ENCODE results near the gene GPATCH4. TPM values are rescaled to one million over a fixed set of nuclear protein-coding genes. Genes with fewer than 3 reads are reported as not detected.
A peak's percentile ranks its signal among the peaks of the same experiment; 100 is the strongest.

GPATCH4 gene
- total RNA-seq, 2 experiments from 2014 or later, result 35.3 to 36.3 TPM

GRCh38 chr1:156595016-156595415, 6.3 kb downstream of the GPATCH4 start:
- TF ChIP-seq CTCF (IDR thresholded peaks at IDR 0.05), result no peak
- no peak overlapping the region for H3K4me3 ChIP-seq (ENCODE audit: low read length)
- intact Hi-C loops (cut with DNase I, micrococcal nuclease), result no loop called here
- H3K9me3 ChIP-seq (ENCODE audit: control insufficient read depth in 1 of 2, insufficient read depth in 1 of 2, low read length in 2 of 2), result no peaks in the 10 kb centered on the region
- Mint-ChIP-seq H3K27me3 (no peaks in the 10 kb centered on the region), H3K27ac (peak overlapping the region; percentile 15), H3K9me3 (no peaks in the 10 kb centered on the region), H3K4me1 (ENCODE audit: low read depth) (peaks cover 34% of the 10 kb centered on the region), H3K36me3 (ENCODE audit: low read depth) (peaks cover 66% of the 10 kb centered on the region), H3K4me3 (peak overlapping the region; percentile 12)
- H3K4me1 ChIP-seq (ENCODE audit: insufficient read depth, low read length), result peaks cover 29% of the 10 kb centered on the region
- ChIA-PET CTCF (no interaction called here), POLR2A (interaction anchor here (2.0 kb wide), 1 partner anchor 13 kb away, joined by 4 read pairs; no protein-coding TSS in a partner anchor)
- no peak overlapping the region for H3K27ac ChIP-seq (ENCODE audit: low read depth in 1 of 2, low read length in 2 of 2)
- no peaks in the 10 kb centered on the region for H3K27me3 ChIP-seq (ENCODE audit: control insufficient read depth in 1 of 2, insufficient read depth in 2 of 2, low read length in 2 of 2)
- ATAC-seq (ENCODE audit: poor library complexity) (no peak), DNase-seq (no peak)
- H3K36me3 ChIP-seq (ENCODE audit: insufficient read depth, low read length), result peaks cover 61% of the 10 kb centered on the region

DNA sequence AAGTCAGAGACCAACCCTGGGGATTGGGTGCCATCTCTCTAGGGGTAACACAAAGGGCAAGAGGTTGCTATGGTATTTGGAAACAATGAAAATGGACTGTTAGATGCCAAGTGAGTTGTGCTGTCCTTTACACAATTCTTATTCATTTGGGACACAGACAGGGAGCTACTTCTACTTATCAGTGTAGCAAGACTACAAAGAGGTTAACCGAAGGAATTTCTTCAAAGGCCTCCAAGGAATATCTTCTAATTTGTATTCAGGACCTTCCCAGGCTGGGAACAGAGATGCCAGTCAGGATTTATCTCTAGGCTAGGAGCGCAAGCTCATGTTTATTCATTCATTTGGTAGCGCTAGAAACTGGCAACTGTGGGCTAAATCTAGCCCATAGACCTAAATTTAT, 7.1 kb downstream of the GPATCH4 start:
- Mint-ChIP-seq H3K36me3 (ENCODE audit: low read depth) (peaks cover 61% of the 10 kb centered on the region), H3K4me1 (ENCODE audit: low read depth) (peaks cover 28% of the 10 kb centered on the region), H3K9me3 (no peaks in the 10 kb centered on the region), H3K27me3 (no peaks in the 10 kb centered on the region), H3K4me3 (peak overlapping the region; percentile 25), H3K27ac (peak overlapping the region; percentile 64)
- ATAC-seq (ENCODE audit: poor library complexity), result no peak
- intact Hi-C loops (cut with DNase I, micrococcal nuclease), result no loop called here
- H3K4me1 ChIP-seq (ENCODE audit: insufficient read depth, low read length), result peaks cover 26% of the 10 kb centered on the region
- H3K9me3 ChIP-seq (ENCODE audit: control insufficient read depth in 1 of 2, insufficient read depth in 1 of 2, low read length in 2 of 2), result no peaks in the 10 kb centered on the region
- no peak for TF ChIP-seq CTCF (IDR thresholded peaks at IDR 0.05)
- ChIA-PET POLR2A (interaction anchor here (2.0 kb wide), 1 partner anchor 12 kb away, joined by 4 read pairs; no protein-coding TSS in a partner anchor), CTCF (interaction anchor here (1.0 to 1.3 kb wide), 2 partner anchors 14 to 18 kb away, joined by 3 to 6 read pairs; no protein-coding TSS in a partner anchor)
- H3K4me3 ChIP-seq (ENCODE audit: low read length), result no peak overlapping the region
- no peaks in the 10 kb centered on the region for H3K27me3 ChIP-seq (ENCODE audit: control insufficient read depth in 1 of 2, insufficient read depth in 2 of 2, low read length in 2 of 2)
- peaks cover 61% of the 10 kb centered on the region for H3K36me3 ChIP-seq (ENCODE audit: insufficient read depth, low read length)
- H3K27ac ChIP-seq (ENCODE audit: low read depth in 1 of 2, low read length in 2 of 2), result no peak overlapping the region
- no peak for DNase-seq

DNA sequence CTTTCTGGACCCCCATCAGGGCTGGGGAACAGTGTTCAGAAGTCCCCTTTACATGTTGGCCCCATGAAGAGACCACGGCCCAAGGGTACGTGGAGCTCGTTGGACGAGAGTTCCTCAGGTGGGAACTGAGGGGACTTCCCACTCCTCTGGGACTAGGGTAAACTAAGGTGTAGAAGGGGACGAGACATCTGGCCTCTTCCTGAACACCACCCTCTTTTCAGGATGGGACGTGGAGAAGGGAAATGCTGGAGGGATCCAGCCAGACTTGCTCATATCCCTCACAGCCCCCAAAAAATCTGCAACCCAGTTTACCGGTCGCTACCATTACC, 7.7 kb downstream of the GPATCH4 start:
- Histone ChIP-seq H3K4me1 (ENCODE audit: insufficient read depth, low read length) (peaks cover 26% of the 10 kb centered on the region), H3K27me3 (ENCODE audit: control insufficient read depth in 1 of 2, insufficient read depth in 2 of 2, low read length in 2 of 2) (no peaks in the 10 kb centered on the region), H3K9me3 (ENCODE audit: control insufficient read depth in 1 of 2, insufficient read depth in 1 of 2, low read length in 2 of 2) (no peaks in the 10 kb centered on the region), H3K27ac (ENCODE audit: low read depth in 1 of 2, low read length in 2 of 2) (no peak overlapping the region), H3K4me3 (ENCODE audit: low read length) (no peak overlapping the region), H3K36me3 (ENCODE audit: insufficient read depth, low read length) (peaks cover 56% of the 10 kb centered on the region)
- no peak for TF ChIP-seq CTCF (IDR thresholded peaks at IDR 0.05)
- DNase-seq, result no peak
- H3K27me3 Mint-ChIP-seq, result no peaks in the 10 kb centered on the region
- H3K4me1 Mint-ChIP-seq (ENCODE audit: low read depth), result peaks cover 28% of the 10 kb centered on the region
- CTCF ChIA-PET, result interaction anchor here (1.3 kb wide), 1 partner anchor 15 kb away, joined by 6 read pairs; no protein-coding TSS in a partner anchor
- no peak overlapping the region for H3K4me3 Mint-ChIP-seq
- intact Hi-C loops (cut with DNase I, micrococcal nuclease), result no loop called here
- no peak overlapping the region for H3K27ac Mint-ChIP-seq
- H3K9me3 Mint-ChIP-seq, result no peaks in the 10 kb centered on the region
- POLR2A ChIA-PET, result interaction anchor here (1.1 kb wide), 1 partner anchor 93 kb away, joined by 4 read pairs; the partner anchor contains the start of gene MEF2D
- H3K36me3 Mint-ChIP-seq (ENCODE audit: low read depth), result peaks cover 58% of the 10 kb centered on the region
- ATAC-seq (ENCODE audit: poor library complexity), result no peak
